Tibial artery (tissue), 4 donors: ENCODE measurements around the gene SMARCD2.
"Not testable (repeated sequence)": the region's sequence is repeated elsewhere in the genome, so short reads cannot be mapped to it uniquely, and the experiment has no call there.

Experiments
- DNase-seq, 2 donors: peaks; one replicate each; pipeline ENCODE4 v3.0.0-alpha.2; 2019
- H3K27ac ChIP-seq, 2 donors: fragments of 200-600 bp; sonication (generic) in 1 of 2; 1 replicate in 1 of 2; 2 replicates in 1 of 2; pipeline ENCODE4 v1.5.1; 2018 to 2019; ENCODE audit warnings: mild to moderate bottlenecking in 1 of 2
- H3K27me3 ChIP-seq, 2 donors: fragments of 200-600 bp; sonication (generic) in 1 of 2; one replicate each; pipeline versions ENCODE4 v1.5.1 to v1.6.0; 2016 to 2019
- H3K36me3 ChIP-seq, 3 donors: fragments of 200-600 bp; sonication (generic) in 2 of 3; one replicate each; pipeline ENCODE4 v1.5.1; 2016 to 2019; ENCODE audit warnings: mild to moderate bottlenecking in 2 of 3
- H3K4me1 ChIP-seq, 4 donors: fragments of 200-600 bp; sonication (generic) in 2 of 4; 1 replicate in 3 of 4; 2 replicates in 1 of 4; pipeline ENCODE4 v1.5.1; 2016 to 2019
- H3K4me3 ChIP-seq, 2 donors: fragments of 200-600 bp; sonication (generic) in 1 of 2; 1 replicate in 1 of 2; 2 replicates in 1 of 2; pipeline ENCODE4 v1.5.1; 2018 to 2019; ENCODE audit warnings: mild to moderate bottlenecking in 2 of 2
- H3K9me3 ChIP-seq, 3 donors: fragments of 200-600 bp; sonication (generic) in 1 of 3; one replicate each; pipeline ENCODE4 v1.5.1; 2016 to 2019
- intact Hi-C: fragments of 100-400 bp; cut with DNase I; formaldehyde crosslinking; loops from one replicate; pipeline ENCODE4 v1.15.0; 2023; ENCODE audit warnings: low total_unique reads
- TF ChIP-seq, protein P1 (sequence below), 2 experiments: fragments of 200-600 bp in 1 of 2; fragments of 450-650 bp in 1 of 2; IDR thresholded peaks; one replicate each; pipeline ENCODE4 v1.5.1; 2017 to 2019; ENCODE audit warnings: antibody characterized with exemption in 2 of 2, mild to moderate bottlenecking in 1 of 2, moderate library complexity in 1 of 2

The SMARCD2 gene

GRCh38 chr17:63859257-63859656, 16.8 kb upstream of the SMARCD2 start:
- H3K36me3 ChIP-seq, result no peaks in the 10 kb centered on the region
- no peak overlapping the region for H3K27ac ChIP-seq
- no peaks in the 10 kb centered on the region for H3K9me3 ChIP-seq
- no peak for DNase-seq
- H3K4me1 ChIP-seq, result no peaks in the 10 kb centered on the region
- TF ChIP-seq, protein P1, sequence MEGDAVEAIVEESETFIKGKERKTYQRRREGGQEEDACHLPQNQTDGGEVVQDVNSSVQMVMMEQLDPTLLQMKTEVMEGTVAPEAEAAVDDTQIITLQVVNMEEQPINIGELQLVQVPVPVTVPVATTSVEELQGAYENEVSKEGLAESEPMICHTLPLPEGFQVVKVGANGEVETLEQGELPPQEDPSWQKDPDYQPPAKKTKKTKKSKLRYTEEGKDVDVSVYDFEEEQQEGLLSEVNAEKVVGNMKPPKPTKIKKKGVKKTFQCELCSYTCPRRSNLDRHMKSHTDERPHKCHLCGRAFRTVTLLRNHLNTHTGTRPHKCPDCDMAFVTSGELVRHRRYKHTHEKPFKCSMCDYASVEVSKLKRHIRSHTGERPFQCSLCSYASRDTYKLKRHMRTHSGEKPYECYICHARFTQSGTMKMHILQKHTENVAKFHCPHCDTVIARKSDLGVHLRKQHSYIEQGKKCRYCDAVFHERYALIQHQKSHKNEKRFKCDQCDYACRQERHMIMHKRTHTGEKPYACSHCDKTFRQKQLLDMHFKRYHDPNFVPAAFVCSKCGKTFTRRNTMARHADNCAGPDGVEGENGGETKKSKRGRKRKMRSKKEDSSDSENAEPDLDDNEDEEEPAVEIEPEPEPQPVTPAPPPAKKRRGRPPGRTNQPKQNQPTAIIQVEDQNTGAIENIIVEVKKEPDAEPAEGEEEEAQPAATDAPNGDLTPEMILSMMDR (IDR thresholded peaks at IDR 0.05), result no peak
- H3K27me3 ChIP-seq, result no peaks in the 10 kb centered on the region
- no peak overlapping the region for H3K4me3 ChIP-seq
- intact Hi-C loops, result no loop called here

DNA sequence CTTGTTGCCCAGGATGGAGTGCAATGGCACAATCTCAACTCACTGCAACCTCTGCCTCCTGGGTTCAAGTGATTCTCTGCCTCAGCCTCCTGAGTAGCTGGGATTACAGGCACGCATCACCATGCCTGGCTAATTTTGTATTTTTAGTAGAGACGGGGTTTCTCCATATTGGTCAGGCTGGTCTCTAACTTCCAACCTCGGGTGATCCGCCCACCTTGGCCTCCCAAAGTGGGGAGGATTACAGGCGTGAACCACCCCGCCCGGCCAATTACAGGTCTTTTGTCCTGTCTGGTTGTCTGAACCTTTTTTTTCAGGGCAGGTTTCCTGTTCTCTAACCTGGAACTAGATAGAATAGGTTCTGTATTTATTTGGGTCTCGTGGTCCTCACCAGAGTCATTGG, 13.9 kb upstream of the SMARCD2 start:
- H3K36me3 ChIP-seq, H3K27me3 ChIP-seq, H3K4me3 ChIP-seq, H3K27ac ChIP-seq, H3K9me3 ChIP-seq, intact Hi-C loops, H3K4me1 ChIP-seq, DNase-seq: not testable (repeated sequence)

DNA sequence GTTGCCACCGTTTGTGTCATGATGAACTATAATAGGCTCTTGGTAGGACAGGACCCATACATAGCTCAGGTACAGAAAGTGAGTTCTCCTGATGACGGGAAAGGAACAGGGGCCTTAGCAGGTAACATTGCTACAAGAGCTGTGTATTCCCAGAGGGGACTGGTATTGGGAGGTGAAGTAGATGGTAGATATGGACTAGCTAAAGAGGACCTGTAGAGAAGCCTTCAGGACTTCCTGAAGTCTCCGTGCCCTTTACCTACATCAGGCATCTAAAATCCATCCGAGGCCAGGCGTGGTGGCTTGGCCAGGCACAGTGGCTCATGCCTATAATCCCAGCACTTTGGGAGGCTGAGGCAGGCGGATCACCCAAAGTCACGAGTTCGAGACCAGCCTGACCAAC, 12.7 kb upstream of the SMARCD2 start:
- TF ChIP-seq, protein P1 (IDR thresholded peaks at IDR 0.05), result no peak
- no peak for DNase-seq
- Histone ChIP-seq H3K27ac (no peak overlapping the region), H3K36me3 (no peaks in the 10 kb centered on the region), H3K9me3 (no peaks in the 10 kb centered on the region), H3K27me3 (no peaks in the 10 kb centered on the region), H3K4me3 (no peak overlapping the region), H3K4me1 (no peaks in the 10 kb centered on the region)
- intact Hi-C loops, result no loop called here

- Histone ChIP-seq H3K4me1 (no peaks in the 10 kb centered on the region), H3K36me3 (no peaks in the 10 kb centered on the region), H3K9me3 (no peaks in the 10 kb centered on the region), H3K27ac (no peak overlapping the region), H3K4me3 (no peak overlapping the region), H3K27me3 (no peaks in the 10 kb centered on the region)
- TF ChIP-seq, protein P1 (IDR thresholded peaks at IDR 0.05), result no peak
- DNase-seq, result no peak
- intact Hi-C loops, result no loop called here
Measured at GRCh38 chr17:63854709-63855108, 12.2 kb upstream of the SMARCD2 start.

DNA sequence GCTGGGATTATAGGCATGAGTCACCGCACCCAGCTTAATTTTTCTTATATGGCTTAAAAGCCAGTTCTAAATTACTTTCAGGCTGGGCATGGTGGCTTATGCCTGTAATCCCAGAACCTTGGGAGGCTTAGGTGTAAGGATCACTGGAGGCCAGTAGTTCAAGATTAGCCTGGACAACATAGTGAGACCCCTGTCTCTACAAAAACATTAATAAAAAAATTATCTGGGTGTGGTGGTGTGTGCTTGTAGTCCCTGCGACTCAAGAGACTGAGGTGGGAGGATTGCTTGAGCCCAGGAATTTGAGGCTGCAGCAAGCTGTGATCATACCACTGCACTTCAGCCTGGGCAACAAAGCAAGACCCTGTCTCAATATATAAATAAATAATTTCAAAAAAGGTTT, 10.8 kb upstream of the SMARCD2 start:
- Histone ChIP-seq H3K27ac (no peak overlapping the region), H3K4me3 (no peak overlapping the region), H3K9me3 (no peaks in the 10 kb centered on the region), H3K4me1 (peaks cover 0 to 10% (median 0%) of the 10 kb centered on the region in 4 donors), H3K27me3 (no peaks in the 10 kb centered on the region), H3K36me3 (no peaks in the 10 kb centered on the region)
- TF ChIP-seq, protein P1 (IDR thresholded peaks at IDR 0.05), result no peak
- intact Hi-C loops, result no loop called here
- no peak for DNase-seq

DNA sequence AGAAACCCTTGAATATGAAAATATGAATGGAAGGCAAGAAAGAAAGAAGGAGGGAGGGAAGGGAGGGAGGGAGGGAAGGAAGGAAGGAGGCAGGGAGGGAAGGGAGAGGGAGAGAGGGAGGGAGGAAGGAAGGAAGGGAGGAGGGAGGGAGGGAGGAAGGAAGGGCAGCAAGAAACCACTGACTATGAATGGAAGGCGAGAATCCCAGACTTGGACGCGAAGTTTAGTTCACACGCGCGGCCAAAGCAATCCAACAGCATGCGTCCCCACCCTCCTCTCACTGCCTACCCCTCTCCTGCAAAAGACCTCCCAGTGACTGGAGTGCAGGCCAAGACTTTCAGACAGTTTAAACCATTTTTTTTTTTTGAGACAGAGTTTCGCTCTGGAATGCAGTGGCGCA, 7.9 kb upstream of the SMARCD2 start:
- Histone ChIP-seq H3K4me1 (peaks cover 0 to 10% (median 0%) of the 10 kb centered on the region in 4 donors), H3K27me3 (no peaks in the 10 kb centered on the region), H3K27ac (no peak overlapping the region), H3K36me3 (no peaks in the 10 kb centered on the region), H3K9me3 (no peaks in the 10 kb centered on the region), H3K4me3 (no peak overlapping the region)
- intact Hi-C loops, result no loop called here
- TF ChIP-seq, protein P1 (IDR thresholded peaks at IDR 0.05), result no peak
- no peak for DNase-seq
